RWPE2 (cell line): Measurements from ENCODE around the gene SLC1A7.

ENCODE experiments used
- ATAC-seq: fragments of 200-7000 bp; cut with Tn5 transposase; 3 replicates; pipeline ENCODE4 v1.9.1; 2021; ENCODE audit warnings: low read depth
- DNase-seq: peaks from one replicate; pipeline ENCODE4 v3.0.0-alpha.2; 2020; ENCODE audit warnings: low spot score
- H3K27ac ChIP-seq: fragments of 450-650 bp; 2 replicates; pipeline ENCODE4 v1.5.1; 2017; ENCODE audit warnings: mild to moderate bottlenecking; ENCODE audit not compliant: poor library complexity, severe bottlenecking
- H3K27me3 ChIP-seq: fragments of 250-450 bp; sonication (Bioruptor Pico); 2 replicates; pipeline ENCODE4 v1.5.1; 2021; ENCODE audit warnings: mild to moderate bottlenecking, moderate library complexity; ENCODE audit not compliant: insufficient read depth, poor library complexity, severe bottlenecking
- H3K36me3 ChIP-seq: fragments of 250-450 bp; sonication (Bioruptor Pico); 2 replicates; pipeline ENCODE4 v1.5.1; 2020; ENCODE audit warnings: low read depth, mild to moderate bottlenecking, moderate library complexity
- H3K4me1 ChIP-seq: fragments of 250-450 bp; sonication (Bioruptor Pico); 2 replicates; pipeline ENCODE4 v1.5.1; 2021; ENCODE audit warnings: mild to moderate bottlenecking, moderate library complexity; ENCODE audit not compliant: insufficient read depth, poor library complexity, severe bottlenecking
- H3K4me3 ChIP-seq: fragments of 250-450 bp; sonication (Bioruptor Pico); 2 replicates; pipeline ENCODE4 v1.5.1; 2021; ENCODE audit warnings: mild to moderate bottlenecking, moderate library complexity; ENCODE audit not compliant: severe bottlenecking
- H3K9me3 ChIP-seq: fragments of 250-450 bp; sonication (Bioruptor Pico); 2 replicates; pipeline ENCODE4 v1.5.1; 2021; ENCODE audit warnings: mild to moderate bottlenecking, moderate library complexity; ENCODE audit not compliant: severe bottlenecking
- TF ChIP-seq, protein P1 (sequence below): fragments of 450-650 bp; IDR thresholded peaks from one replicate; pipeline ENCODE4 v1.5.1; 2017; ENCODE audit warnings: mild to moderate bottlenecking, moderate library complexity; ENCODE audit not compliant: poor library complexity, severe bottlenecking

SLC1A7 gene

DNA sequence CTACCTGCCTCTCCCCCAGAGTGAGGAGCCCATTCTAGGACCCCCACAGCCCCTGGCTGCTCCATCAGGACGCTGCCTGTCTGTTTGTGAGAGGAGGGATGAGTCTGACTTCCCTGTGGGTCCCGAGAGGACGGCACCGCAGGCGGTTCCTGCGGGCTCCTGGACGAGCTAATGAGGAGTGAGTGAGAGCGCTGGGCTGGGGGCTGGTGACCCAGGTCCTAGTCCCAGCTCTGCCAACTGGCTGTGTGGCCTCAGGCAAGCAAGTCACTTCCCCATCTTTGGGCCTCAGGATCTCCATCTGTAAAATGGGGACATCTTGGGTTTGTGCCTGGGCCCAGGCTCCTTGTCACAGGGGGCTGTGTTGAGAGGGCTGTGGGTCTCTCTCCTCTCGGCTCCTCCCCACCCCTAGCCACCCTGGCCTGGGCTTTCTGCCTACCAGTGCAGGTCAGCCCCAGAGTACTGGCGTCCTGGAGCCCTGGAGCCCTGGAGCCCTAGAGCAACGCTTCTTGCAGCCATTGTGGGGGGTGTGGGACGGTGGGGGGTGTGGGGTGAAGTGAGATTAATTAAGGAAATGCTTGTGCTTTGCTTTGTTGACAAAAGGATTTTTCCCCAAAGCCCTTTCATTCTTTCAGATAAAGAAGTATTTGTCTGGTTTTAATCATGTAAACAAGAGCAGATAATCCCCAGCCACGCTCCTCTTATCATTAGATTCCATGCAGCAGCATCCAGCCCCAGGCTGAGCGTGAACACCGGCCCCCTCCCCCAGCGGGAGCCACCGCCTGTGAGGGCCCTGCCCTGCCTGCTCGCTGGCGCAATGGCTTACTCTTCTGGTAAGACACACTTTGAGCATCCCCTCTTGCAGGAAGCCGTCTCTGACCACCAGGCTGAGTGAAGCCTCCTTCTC is 26.8 kb downstream of the SLC1A7 start:
- no peak overlapping the region for H3K4me3 ChIP-seq
- ATAC-seq: no peak
- no peaks in the 10 kb centered on the region for H3K9me3 ChIP-seq
- no peaks in the 10 kb centered on the region for H3K4me1 ChIP-seq
- H3K27ac ChIP-seq: no peak overlapping the region
- H3K36me3 ChIP-seq: no peaks in the 10 kb centered on the region
- DNase-seq: no peak
- no peaks in the 10 kb centered on the region for H3K27me3 ChIP-seq
- TF ChIP-seq, protein P1, sequence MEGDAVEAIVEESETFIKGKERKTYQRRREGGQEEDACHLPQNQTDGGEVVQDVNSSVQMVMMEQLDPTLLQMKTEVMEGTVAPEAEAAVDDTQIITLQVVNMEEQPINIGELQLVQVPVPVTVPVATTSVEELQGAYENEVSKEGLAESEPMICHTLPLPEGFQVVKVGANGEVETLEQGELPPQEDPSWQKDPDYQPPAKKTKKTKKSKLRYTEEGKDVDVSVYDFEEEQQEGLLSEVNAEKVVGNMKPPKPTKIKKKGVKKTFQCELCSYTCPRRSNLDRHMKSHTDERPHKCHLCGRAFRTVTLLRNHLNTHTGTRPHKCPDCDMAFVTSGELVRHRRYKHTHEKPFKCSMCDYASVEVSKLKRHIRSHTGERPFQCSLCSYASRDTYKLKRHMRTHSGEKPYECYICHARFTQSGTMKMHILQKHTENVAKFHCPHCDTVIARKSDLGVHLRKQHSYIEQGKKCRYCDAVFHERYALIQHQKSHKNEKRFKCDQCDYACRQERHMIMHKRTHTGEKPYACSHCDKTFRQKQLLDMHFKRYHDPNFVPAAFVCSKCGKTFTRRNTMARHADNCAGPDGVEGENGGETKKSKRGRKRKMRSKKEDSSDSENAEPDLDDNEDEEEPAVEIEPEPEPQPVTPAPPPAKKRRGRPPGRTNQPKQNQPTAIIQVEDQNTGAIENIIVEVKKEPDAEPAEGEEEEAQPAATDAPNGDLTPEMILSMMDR: no peak

DNA sequence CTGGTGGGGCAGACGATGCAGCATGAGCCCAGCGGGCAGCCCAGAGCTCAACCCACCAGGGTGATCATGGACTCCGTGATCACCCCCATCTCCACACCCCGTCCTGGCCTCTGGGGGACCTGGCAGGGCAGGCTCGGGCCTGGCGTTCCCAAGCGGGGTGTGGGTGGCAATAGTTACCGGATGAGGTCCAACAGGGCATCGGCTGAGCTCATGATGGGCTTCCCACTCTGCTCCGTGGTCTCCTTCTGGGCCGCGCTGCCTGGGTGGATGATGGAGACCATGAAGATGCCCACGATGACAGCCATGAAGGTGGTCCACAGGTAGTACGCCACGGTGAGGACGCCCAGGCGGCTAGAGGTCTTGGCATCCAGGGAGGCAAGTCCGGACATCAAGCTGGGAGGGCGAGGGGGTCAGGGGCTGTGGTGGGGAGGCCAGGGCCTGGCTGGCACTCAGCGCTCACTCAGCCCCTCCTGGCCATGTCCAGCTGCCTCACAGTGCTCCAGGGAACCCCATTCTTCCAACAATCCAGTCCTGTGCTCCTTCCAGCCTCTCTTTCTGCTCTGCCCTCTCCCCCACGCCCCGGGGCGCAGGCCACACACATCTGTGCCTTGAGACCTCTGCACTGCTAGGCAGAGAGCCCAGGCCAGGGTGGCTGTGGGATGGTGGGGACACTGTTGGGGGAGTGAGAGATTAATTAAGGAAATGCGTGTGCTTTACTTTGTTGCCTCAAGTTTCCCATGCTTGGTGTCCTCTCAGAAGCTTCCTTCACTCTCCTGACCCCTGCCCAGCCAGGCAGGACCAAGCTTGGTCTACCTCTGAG is 27.6 kb downstream of the SLC1A7 start:
- no peaks in the 10 kb centered on the region for H3K27me3 ChIP-seq
- H3K36me3 ChIP-seq: no peaks in the 10 kb centered on the region
- ATAC-seq (no peak), DNase-seq (no peak)
- no peaks in the 10 kb centered on the region for H3K4me1 ChIP-seq
- no peak overlapping the region for H3K27ac ChIP-seq
- H3K9me3 ChIP-seq: no peaks in the 10 kb centered on the region
- TF ChIP-seq, protein P1: no peak
- H3K4me3 ChIP-seq: no peak overlapping the region

DNA sequence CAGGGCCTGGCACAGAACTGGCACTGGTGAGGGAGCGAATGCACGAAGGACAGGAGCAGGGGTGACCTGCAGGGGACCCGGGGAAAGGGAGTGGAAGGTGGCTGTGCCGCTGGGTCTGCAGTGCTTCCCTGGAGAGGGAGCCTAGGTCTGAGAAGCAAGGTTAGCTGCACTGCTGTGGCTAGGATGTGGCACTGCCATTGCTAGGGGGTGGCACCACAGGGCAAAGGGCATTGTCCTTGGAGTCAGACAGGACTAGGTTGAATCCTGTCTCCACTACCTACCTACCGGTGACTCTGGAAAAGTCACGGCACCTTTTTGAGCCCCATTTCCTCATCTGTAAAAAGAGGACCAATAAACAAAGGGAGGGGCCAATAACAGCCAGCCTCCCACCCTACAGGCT is 28.3 kb downstream of the SLC1A7 start:
- no peak overlapping the region for H3K27ac ChIP-seq
- no peaks in the 10 kb centered on the region for H3K36me3 ChIP-seq
- no peaks in the 10 kb centered on the region for H3K4me1 ChIP-seq
- ATAC-seq: no peak
- no peak for DNase-seq
- TF ChIP-seq, protein P1: no peak
- H3K9me3 ChIP-seq: no peaks in the 10 kb centered on the region
- no peak overlapping the region for H3K4me3 ChIP-seq
- H3K27me3 ChIP-seq: no peaks in the 10 kb centered on the region

DNA sequence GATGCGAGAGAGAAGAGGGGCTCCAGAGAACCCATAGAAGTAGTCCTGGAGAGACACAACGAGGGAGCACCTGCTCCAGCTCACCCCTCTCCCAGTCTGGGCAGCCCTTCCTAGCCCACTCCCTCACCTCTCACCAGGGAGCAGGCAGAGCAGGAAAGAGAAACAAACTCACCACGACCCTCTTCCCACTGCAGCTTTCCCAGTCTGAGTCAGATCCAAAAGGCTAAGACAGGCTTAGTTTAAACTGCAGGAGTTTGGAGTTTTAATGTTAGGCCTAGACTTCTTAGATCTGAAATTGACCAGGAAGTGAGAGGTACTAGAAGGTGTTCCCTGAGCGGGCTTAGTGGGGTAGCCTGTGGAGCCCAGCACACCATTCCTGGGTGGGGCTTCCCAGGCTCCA is 29.6 kb downstream of the SLC1A7 start:
- DNase-seq (no peak), ATAC-seq (no peak)
- no peaks in the 10 kb centered on the region for H3K36me3 ChIP-seq
- no peaks in the 10 kb centered on the region for H3K9me3 ChIP-seq
- H3K4me1 ChIP-seq: peaks cover 6% of the 10 kb centered on the region
- H3K27ac ChIP-seq: no peak overlapping the region
- H3K4me3 ChIP-seq: no peak overlapping the region
- no peaks in the 10 kb centered on the region for H3K27me3 ChIP-seq
- TF ChIP-seq, protein P1: no peak
